ENCODE measurements around the gene TP53I13. TPM values are rescaled to one million over a fixed set of nuclear protein-coding genes. Genes with fewer than 3 reads are reported as not detected.

The TP53I13 gene
- total RNA-seq, 1 experiment from 2014 or later, result 33.3 TPM

- TF ChIP-seq ZBTB33 (IDR thresholded peaks at IDR 0.05; ENCODE audit: extremely low read depth, insufficient replicate concordance, low read length) (no peak), POLR2AphosphoS5 (IDR thresholded peaks at IDR 0.05; ENCODE audit: low read depth, low read length) (no peak)
Observed at GRCh38 chr17:29549177-29549923, 19.2 kb upstream of the TP53I13 start (continued).

GRCh38 chr17:29555840-29556239, 12.7 kb upstream of the TP53I13 start:
- Histone ChIP-seq H3K9me2 (ENCODE audit: insufficient read depth) (no peaks in the 10 kb centered on the region), H3K4me2 (ENCODE audit: low read length) (no peak overlapping the region), H4K20me1 (ENCODE audit: insufficient read depth) (no peaks in the 10 kb centered on the region), H3K36me3 (ENCODE audit: control insufficient read depth in 1 of 2, insufficient read depth in 2 of 2, low read length in 2 of 2) (no peaks in the 10 kb centered on the region), H3K9ac (ENCODE audit: low read length) (no peak overlapping the region), H3K4me3 (replicated peaks in 1 of 2; ENCODE audit: low read depth in 1 of 2, low read length in 2 of 2) (no peak overlapping the region), H3K27ac (ENCODE audit: low read depth, low read length) (no peak overlapping the region), H3K4me1 (ENCODE audit: control insufficient read depth in 1 of 2, insufficient read depth in 2 of 2, low read length in 2 of 2) (no peaks in the 10 kb centered on the region), H2AFZ (ENCODE audit: low read depth, low read length, poor library complexity, severe bottlenecking) (no peak overlapping the region), H3K27me3 (ENCODE audit: insufficient read depth, low read length) (no peaks in the 10 kb centered on the region), H3K79me2 (ENCODE audit: insufficient read depth, low read length) (no peaks in the 10 kb centered on the region), H3K9me3 (ENCODE audit: control insufficient read depth in 1 of 2, insufficient read depth in 1 of 2, low read depth in 1 of 2, low read length in 2 of 2) (no peaks in the 10 kb centered on the region)
- ChIA-PET RAD21 (ENCODE audit: low non-redundant PET in 1 of 2, low total read pairs in 2 of 2, uncharacterized antibody in 2 of 2, unreplicated experiment in 2 of 2) (no interaction called here), CTCF (no interaction called here), POLR2A (no interaction called here)
- no TSS peak for BruUV-seq (replicated peaks)
- TF ChIP-seq YY1 (IDR thresholded peaks at IDR 0.05; ENCODE audit: extremely low read depth, insufficient replicate concordance, low read depth, low read length) (no peak), POLR2A (IDR thresholded peaks at IDR 0.05; ENCODE audit: borderline replicate concordance, extremely low read depth, insufficient read depth, insufficient read length) (no peak)
- ATAC-seq (no peak), DNase-seq (ENCODE audit: low read depth, low spot score) (no peak)
- intact Hi-C loops (cut with micrococcal nuclease), result no loop called here

Measured in HCT116 (cell line).